ENCODE results near the gene KRT36. TPM values are rescaled to one million over a fixed set of nuclear protein-coding genes. Genes with fewer than 3 reads are reported as not detected.
A peak's percentile ranks its signal among the peaks of the same experiment; 100 is the strongest.

The KRT36 gene
- total and polyA plus RNA-seq, 8 donors: not detected

GRCh38 chr17:41511116-41511515 is 21.4 kb upstream of the KRT36 start:
- WGBS, 5 donors: 23 to 63% (median 39%) methylated on average over 2 to 4 of the region's 4 CpGs
- TF ChIP-seq CTCF (IDR thresholded peaks at IDR 0.05): no peak
- no peak for TF ChIP-seq EP300 (IDR thresholded peaks at IDR 0.05)
- peak in 1 of 3 donors; percentile 5 for TF ChIP-seq POLR2AphosphoS5 (IDR thresholded peaks at IDR 0.05)
- no peak for TF ChIP-seq POLR2A (IDR thresholded peaks at IDR 0.05)
- intact Hi-C loops (cut with DNase I; ENCODE audit: low total_unique reads): no loop called here
- peak overlapping the region in 1 of 5 donors; percentile 20 for H3K27ac ChIP-seq
- H3K27me3 ChIP-seq: peaks cover 0 to 14% (median 0%) of the 10 kb centered on the region in 3 donors
- peak; percentile 53 to 80 for DNase-seq
- peaks cover 0 to 16% (median 4%) of the 10 kb centered on the region in 4 donors for H3K4me1 ChIP-seq
- no peaks in the 10 kb centered on the region for H3K36me3 ChIP-seq
- H3K9me3 ChIP-seq: no peaks in the 10 kb centered on the region
- no peak overlapping the region for H3K4me3 ChIP-seq

DNA sequence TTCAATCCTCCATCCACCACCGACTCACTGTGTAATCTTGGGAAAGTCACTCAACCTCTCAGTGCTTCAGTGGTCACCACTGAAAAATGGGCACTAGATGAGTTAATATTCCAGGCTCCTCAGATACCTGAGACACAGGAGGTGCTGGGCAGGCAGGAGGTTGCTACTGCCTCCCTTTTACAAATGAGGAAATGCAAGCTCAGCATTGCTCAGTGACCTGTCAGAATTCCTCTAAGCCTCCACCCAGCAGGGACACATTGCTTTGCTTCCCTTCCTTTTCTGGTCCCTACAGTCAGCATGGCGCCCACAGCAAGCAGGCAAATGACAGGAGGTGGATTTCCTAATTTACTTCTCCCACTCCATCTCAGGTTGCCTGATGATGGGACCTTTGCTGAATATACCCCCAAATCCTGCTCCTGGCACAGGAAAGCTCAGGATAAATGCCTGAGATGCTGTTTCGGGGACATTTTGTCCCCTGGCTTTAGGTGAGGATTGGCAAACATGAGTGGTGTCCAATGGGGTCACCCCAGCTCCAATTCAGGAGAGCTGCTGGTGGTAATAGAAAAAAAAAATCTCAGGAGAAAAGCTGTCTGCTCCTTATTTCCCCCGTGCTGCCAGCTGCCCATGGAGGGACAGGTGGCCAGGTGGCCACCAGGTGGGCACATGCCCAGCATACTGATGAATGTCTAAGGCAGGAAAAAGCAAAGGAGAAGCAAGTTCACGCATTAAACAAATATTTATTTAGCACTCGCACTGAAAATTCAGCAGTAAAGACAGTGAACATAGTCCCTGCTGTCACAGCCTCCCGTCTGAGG is 20.7 kb upstream of the KRT36 start:
- peak overlapping the region in 1 of 5 donors; percentile 20 for H3K27ac ChIP-seq
- peak in 1 of 2 donors; percentile 58 for DNase-seq
- no peak overlapping the region for H3K4me3 ChIP-seq
- TF ChIP-seq POLR2A (IDR thresholded peaks at IDR 0.05) (no peak), POLR2AphosphoS5 (IDR thresholded peaks at IDR 0.05) (no peak), EP300 (IDR thresholded peaks at IDR 0.05) (no peak), CTCF (IDR thresholded peaks at IDR 0.05) (no peak)
- no peaks in the 10 kb centered on the region for H3K36me3 ChIP-seq
- intact Hi-C loops (cut with DNase I; ENCODE audit: low total_unique reads): no loop called here
- peaks cover 0 to 16% (median 4%) of the 10 kb centered on the region in 4 donors for H3K4me1 ChIP-seq
- no peaks in the 10 kb centered on the region for H3K9me3 ChIP-seq
- WGBS, 5 donors: 49 to 62% (median 58%) methylated on average over 7 of the region's 7 CpGs
- peaks cover 0 to 14% (median 0%) of the 10 kb centered on the region in 3 donors for H3K27me3 ChIP-seq

- H3K27me3 ChIP-seq: peaks cover 0 to 14% (median 0%) of the 10 kb centered on the region in 3 donors
- H3K4me3 ChIP-seq: no peak overlapping the region
- TF ChIP-seq CTCF (IDR thresholded peaks at IDR 0.05) (no peak), EP300 (IDR thresholded peaks at IDR 0.05) (no peak), POLR2A (IDR thresholded peaks at IDR 0.05) (no peak), POLR2AphosphoS5 (IDR thresholded peaks at IDR 0.05) (no peak)
- intact Hi-C loops (cut with DNase I; ENCODE audit: low total_unique reads): no loop called here
- peaks cover 0 to 16% (median 4%) of the 10 kb centered on the region in 4 donors for H3K4me1 ChIP-seq
- no peaks in the 10 kb centered on the region for H3K36me3 ChIP-seq
- DNase-seq: no peak
- no peak overlapping the region for H3K27ac ChIP-seq
- H3K9me3 ChIP-seq: no peaks in the 10 kb centered on the region
- WGBS, 5 donors: 20 to 42% (median 29%) methylated on average over 7 to 10 of the region's 10 CpGs
These were observed 17.7 kb upstream of the KRT36 start for GRCh38 chr17:41507315-41507880.

DNA sequence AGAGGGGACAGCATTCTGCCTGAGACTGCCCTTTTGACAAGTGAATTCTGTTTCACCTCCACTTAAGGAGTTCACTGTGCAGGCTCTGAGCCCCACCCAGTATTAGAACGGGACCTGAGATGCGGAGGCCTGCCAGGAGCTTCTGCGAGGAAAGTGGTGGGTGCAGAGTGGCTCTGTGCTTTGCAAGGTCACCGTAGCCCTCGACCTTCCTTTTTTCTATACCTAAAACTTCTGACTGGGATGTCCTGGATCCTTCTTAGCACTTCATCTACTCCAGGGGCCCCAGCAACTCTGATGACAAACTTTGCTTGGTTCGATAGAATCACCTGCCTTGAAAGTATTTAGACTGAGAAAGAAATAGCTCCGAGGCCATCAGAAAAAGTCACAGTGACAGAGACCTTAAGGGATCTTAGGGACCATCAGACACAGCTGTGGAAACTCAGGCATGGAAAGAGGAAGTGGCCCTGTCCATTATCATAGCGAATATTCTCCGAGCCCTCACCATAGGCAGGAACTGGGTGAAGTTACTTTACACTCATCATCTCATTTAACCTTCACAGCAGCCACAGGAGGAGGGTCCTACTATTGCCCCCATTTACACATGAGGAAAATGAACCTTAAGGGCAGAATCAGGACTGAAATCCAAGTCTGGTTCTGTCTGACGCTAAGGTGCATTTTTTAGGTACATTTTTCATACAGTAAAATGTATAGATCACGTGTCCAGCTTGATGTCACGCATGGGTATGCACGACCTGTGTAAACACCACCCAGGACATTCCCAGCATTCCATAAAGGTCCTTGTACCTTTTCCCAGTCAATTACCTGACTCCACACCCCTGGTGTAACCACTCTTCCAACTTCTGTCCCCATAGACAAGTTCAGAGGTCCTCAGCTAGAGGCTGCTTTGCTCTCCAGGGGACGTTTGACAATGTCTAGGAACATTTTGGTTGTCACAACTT is 16.4 kb upstream of the KRT36 start:
- Histone ChIP-seq H3K4me1 (peaks cover 0 to 8% (median 4%) of the 10 kb centered on the region in 4 donors), H3K27ac (no peak overlapping the region), H3K27me3 (peaks cover 0 to 6% (median 0%) of the 10 kb centered on the region in 3 donors), H3K9me3 (no peaks in the 10 kb centered on the region), H3K36me3 (no peaks in the 10 kb centered on the region), H3K4me3 (no peak overlapping the region)
- 60 to 82% (median 66%) methylated on average over 14 of the region's 14 CpGs for WGBS, 5 donors
- intact Hi-C loops (cut with DNase I; ENCODE audit: low total_unique reads): no loop called here
- no peak for DNase-seq
- no peak for TF ChIP-seq CTCF (IDR thresholded peaks at IDR 0.05)
- no peak for TF ChIP-seq EP300 (IDR thresholded peaks at IDR 0.05)
- TF ChIP-seq POLR2AphosphoS5 (IDR thresholded peaks at IDR 0.05): no peak
- no peak for TF ChIP-seq POLR2A (IDR thresholded peaks at IDR 0.05)

All from stomach (tissue), 9 donors.